HPDE6-E6E7 (cell line): ENCODE measurements around the gene PLEKHN1.
A peak's percentile ranks its signal among the peaks of the same experiment; 100 is the strongest.

Experiments used
- DNase-seq: peaks from one replicate; pipeline ENCODE4 v3.0.0; 2011; ENCODE audit warnings: missing footprints; ENCODE audit errors: extremely low spot score

Gene PLEKHN1

DNA sequence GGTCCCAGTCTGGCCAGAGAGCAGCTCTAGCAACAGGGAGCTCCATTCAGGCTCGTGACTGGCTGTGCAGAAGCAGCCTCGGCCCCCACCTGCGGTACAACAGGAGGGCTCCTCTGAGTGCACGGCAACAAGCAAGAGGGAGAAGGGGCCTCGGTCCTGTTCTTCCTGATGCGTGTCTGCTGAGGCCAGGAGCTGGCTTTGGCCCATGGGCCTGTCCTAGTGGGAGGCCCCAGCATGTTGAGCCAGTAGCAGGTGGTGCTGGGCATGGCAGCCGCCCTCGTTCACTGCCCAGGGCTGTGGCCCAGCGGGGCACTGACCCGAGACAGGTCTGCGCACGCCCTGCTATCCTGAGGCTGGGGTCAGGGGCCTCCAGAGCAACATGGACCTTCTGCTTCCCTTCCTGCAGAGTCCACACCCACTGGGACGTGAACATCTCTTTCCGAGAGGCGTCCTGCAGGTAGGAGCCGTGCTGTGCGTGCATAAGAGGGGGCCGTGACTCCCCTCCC lies 35.6 kb upstream of the PLEKHN1 start:
- no peak for DNase-seq

DNA sequence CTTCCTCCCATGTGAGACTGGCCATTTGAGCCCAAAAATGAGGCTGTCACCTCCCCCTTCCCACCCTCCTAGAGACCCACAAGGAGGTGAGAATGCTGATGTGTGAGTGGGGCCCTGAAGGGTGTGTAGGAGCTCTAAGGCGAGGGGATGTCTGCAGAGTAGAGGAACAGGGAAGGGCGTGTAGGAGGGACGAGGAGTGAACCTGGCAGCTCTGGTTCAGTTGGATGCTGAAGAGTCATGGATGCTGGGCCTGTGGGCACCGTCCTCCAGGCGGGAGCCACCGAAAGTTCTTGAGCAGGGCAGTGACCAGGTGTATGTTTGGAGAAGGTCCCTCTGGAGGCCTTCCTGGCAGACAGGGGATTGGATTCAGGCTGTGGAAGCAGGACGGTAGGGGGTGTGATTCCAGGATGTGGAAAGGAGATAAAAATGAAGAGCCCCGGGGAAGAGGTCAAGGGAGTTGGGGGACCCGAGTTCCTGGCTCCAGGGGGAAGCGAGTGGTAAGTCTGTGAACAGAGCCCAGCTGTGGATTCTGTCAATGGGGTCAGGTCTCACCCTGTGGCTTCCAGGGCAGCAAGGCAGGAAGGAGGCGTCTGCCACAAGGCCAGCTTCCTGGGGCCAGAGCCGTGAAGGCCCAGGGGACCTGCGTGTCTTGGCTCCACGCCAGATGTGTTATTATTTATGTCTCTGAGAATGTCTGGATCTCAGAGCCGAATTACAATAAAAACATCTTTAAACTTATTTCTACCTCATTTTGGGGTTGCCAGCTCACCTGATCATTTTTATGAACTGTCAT lies 34.7 kb upstream of the PLEKHN1 start:
- no peak for DNase-seq

DNA sequence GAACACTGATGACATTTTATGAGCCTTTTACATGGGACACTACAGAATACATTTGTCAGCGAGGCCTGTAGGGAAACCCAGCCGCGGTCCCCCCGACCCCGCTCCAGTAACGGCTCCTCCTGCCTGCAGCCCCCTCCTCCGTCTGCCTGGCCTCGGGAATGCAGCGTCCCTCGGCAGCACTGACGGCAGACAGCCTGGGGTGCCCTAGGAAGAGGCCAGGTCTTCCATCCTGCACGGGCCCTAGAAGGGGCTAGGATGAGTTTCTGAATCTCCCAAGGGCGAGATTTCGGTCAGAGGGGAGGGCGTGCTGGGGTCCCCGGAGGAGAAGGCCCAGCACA lies 34.1 kb upstream of the PLEKHN1 start:
- DNase-seq: no peak

DNA sequence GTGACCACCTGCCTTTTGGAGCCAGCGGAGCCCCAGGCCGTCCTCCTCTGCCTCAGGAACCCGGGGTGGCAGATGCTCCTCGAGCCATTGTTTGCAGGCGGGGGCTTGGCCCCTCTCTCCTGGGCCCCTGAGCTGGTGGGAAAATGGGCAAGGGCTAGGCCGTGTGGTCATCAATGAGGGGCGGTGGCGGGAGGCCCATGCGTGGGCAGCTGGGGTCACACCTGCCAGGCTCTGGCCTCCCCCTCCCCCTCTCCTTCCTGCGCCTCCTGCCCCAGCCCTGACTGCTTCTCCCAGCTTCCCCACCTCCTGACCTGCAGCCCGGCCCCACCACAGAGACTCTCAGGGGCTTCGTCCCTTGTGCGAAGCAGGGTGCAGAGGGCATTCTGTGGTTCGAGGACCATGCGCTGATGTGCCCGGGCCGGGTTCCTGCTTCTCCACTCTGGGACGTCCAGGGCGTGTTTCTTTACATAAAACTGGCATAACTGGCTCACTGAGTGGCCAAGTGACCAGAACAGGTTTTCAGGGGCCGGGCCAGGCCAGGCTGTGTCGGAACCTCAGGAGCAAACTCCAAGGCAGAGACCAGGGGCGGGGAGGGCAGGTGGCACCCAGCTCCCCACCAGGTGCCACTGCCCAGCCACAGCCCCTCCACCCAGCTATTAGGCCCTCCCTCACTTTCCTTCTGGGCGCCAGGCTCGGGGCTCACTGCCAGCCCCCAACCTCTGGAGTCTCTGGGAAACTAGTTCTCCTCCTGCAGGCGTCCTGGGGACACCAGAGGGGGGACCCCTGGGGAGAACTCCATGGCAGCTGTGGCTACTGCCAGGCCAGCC lies 33.3 kb upstream of the PLEKHN1 start:
- DNase-seq: no peak

DNA sequence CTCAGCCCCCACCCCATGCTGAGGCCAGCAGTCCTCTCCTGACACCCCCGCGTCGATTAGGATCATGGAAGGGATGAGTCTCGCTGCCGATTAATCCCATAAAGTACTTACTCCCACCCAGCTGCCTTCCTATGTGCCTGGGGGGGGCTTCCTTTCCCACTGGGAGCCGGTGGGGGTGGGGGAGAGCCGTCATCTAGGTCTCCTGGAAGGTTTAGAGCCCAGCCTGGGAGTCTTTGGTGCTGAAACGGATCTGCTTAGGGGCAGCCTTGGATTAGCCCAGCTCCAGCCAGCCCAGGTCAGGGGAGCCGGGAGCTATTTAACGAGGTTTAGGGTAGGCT lies 32.7 kb upstream of the PLEKHN1 start:
- DNase-seq: no peak

DNA sequence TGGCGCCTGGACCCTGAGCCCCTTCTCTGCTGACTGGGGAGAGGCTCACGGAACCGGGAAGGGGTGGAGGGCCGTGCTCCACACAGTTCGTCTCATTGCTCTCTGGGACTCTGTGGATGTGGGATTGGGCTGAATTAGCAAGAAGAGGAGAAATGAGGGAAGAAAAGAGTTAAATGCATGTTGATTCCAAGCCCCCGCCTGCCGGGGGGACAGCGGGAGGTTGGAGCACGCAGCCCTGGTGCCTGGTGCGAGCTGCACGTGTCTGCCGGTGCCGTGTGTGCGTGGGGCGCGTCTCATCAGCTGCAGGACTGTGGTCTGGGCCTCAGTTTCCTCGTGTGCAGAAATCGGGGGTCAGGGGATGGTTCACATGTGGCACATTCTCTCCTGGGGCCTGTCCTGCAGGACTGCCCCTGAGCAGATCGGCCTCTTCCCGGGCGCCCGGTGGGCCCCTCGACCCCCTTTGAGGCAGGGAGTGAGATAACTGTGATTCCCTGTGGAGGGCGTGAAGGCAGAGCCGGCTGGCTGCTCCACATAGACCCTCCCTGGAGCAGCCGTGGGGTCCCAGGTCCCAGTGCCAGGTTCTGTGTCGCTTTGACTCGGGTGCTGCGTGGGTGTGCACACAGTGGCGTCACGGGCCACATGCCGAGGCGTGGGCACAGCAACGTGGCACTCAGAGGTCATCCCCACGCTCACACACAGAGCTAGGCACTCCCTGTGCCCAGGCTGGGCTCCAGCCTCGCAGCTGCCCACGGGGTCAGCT lies 31.1 kb upstream of the PLEKHN1 start:
- no peak for DNase-seq

DNA sequence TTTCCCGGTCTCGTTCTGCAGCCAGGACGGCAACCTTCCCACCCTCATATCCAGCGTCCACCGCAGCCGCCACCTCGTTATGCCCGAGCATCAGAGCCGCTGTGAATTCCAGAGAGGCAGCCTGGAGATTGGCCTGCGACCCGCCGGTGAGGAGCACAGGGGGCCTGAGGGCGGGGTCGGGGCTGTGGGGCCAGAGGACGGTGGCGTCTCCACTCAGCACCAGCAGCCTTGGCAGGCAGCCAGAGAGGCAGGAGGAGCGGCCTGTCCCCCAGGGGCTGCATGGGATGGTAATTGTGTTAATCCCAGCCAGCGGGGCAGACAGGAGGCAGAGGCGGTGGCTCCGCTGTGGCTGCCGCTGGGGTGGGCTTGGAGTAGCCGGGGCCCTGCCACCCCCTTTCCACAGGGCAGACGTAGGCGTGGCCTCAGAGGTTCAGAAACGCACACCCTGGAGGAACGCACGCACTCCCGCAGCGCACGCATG lies 30.5 kb upstream of the PLEKHN1 start:
- DNase-seq: no peak

DNA sequence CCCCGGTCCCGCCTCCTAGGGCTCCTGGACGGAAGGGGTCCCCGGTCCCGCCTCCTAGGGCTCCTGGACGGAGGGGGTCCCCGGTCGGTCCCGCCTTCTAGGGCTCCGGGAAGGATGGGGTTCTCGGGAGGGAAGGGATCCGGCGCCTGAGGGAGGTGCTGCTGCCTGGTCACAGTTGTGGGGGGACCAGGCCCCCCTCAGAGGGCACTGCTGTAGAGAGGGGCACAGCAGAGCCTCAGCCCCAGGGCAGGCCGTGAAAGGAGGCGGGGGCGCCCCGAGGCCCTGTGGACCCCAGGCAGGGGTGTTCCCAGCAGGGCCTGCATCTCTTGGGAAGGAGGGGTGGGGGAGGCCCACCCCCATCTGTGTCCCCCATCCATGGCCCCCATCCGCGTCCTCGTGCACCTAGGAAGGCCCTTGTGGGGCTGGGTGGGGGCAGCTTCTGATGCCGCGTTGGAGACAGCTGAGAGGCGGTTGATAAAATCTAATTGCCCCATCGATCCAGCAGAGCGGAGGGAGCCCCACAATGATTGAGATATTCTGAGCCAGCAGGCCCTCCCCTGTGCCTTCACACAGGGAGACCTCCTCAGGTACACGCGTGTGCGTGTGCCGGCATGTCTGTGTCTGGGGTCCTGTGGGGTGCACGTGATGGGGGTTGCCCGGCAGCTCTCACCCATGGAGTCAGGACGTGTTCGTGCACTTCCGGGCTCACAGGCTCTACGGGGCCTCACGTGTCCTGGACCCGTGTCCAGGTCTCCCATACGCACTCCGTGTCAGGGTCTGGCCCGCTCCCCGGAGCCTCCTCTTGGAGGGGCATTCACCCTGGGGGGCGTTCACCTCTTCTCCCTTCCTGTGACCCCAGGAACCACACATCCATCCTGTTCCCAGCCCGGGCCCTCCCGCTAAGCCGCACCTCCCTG lies 29.7 kb upstream of the PLEKHN1 start:
- DNase-seq: no peak

DNA sequence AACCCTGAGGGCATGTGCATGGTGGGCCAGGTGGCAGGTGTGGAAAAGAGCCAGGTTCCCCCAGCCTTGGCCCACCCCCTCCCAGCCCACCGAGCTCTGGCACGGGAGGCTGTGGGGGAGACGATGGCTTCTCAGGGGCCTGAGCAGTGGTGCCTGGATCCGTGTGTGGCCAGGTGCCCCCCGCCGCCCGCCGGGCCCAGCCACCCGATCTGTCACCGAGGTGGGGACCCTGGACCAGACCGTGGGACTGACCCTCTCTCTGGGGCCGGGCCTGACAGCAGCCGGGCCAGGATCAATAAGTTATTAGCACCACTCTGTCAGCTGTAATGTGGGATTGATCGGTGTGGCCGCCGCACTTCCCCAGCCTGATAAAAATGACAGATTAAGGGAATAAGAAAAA lies 28.8 kb upstream of the PLEKHN1 start:
- DNase-seq: no peak

DNA sequence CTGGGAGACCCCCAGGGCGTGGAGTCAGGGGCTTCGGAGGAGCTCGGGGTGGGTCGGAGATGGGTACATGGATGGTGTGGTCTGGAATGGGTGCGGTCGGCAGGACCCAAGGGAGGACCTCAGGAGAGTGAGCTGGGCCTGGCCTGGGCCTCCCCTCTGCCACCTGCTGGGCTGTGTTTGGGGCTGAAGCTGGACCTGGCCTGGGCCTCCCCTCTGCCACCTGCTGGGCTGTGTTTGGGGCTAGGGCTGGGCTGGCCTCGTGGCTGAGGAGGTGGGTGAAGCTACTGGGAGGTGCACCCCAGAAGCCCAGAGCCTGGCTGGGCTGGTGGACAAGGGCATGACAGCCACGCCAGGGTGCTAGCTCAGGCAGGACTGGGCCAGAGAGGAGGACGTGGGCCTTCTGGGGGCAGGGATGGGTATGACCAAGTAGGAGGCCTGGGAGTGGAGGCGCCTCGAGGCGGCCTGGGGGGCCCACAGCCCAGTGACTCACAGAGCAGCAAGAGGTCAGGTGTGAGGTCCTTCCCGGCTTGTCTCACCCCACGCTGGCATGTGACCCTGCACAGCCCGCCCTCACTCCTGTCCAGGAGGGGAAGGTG lies 28.1 kb upstream of the PLEKHN1 start:
- DNase-seq: no peak

DNA sequence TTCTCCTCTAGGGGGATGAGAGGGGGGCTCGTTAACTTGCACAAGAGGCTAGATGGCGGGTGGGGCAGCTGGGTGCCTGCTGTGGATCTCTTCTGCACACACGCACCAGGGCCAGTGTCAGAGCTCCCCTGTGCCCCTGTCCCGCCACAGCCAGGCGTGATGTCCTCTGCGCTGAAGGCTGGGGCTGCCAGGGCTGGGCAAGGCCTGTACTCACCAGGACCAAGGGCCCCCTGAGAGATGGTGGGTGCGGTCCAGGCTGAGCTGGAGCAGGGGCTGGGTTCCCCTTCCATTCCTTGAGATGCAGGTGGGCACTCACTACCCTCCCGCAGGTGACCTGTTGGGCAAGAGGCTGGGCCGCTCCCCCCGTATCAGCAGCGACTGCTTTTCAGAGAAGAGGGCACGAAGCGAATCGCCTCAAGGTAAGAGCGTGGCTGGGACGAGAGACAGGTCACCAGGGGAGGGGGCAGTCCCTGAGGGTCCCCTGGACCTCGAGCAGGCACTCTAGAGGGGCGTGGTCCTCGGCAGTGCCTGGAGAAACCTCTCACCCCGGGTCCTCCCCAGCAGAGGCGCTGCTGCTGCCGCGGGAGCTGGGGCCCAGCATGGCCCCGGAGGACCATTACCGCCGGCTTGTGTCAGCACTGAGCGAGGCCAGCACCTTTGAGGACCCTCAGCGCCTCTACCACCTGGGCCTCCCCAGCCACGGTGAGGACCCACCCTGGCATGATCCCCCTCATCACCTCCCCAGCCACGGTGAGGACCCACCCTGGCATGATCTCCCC lies 27.4 kb upstream of the PLEKHN1 start:
- DNase-seq: no peak

DNA sequence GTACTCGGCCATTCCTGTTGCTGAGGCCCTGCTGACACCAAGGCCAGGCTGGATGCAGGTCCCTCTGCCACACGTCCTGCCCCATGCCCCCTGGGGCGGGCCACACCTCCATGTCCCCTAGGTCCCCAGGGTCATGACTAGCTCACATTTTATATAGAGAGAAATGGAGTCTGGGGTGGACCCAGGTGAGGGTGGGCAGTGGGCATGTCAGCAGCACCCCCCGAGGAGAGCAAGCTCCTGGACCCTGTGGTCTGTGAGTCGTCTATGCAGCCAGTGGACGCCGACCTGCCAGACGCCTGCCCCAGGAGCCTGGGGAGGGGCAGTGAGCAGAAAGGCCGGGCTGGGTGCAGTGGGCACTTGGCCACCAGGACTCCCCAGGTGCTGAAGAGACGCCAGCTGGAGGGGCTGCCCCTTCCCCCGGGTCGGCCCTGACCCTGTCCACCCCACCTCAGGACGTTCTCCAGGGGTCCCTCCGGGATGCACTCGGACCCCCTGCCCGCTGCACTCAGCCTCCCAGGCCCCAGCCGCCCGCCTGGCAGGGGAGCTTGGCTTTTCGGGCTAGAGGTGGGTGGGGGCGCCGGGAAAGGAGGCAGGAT lies 26.7 kb upstream of the PLEKHN1 start:
- no peak for DNase-seq

DNA sequence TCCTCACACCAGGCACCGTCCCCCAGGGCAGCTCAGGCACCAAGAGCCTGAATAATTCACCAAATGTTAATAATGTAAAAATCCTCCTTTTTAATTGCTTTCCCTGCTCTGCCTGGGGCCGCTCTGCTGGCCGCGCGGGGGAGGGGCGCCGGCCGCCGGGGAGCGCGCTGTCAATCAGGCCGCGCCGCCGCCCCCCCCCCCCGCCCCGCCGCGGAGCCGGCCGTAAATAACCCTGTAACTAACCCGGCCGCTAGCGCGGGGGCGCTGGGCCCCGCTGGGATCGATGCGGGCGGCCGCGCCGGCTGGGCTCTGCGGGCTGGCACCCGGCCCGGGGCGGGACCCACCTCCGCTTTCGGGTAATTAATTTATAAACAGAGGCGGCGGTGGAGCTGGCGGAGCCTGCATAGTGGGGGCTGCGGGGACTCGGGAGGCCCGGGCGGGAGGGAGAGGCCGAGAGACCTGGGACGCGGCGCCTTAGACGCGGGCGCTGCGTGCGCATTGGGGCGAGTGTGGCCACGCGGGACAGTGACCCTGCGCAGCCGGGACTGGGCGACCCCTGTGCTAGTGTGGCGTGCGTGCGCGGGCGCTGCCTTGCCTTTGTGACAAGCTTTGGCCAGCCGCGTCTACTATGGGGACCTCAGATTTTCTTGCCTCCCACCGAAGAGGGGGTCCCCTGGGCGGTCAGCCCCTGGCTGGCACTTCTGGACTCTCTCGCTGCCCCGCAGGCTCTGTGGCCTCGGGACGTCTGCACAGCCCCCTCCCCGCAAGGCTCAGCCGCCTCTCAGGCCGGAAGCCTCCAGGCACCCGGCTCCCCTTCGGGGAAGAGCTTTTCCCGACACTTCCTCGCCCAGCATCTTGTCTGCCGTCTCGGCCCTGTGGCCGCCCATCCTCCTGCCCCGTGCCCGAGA lies 25.9 kb upstream of the PLEKHN1 start:
- peak; percentile 44 for DNase-seq

DNA sequence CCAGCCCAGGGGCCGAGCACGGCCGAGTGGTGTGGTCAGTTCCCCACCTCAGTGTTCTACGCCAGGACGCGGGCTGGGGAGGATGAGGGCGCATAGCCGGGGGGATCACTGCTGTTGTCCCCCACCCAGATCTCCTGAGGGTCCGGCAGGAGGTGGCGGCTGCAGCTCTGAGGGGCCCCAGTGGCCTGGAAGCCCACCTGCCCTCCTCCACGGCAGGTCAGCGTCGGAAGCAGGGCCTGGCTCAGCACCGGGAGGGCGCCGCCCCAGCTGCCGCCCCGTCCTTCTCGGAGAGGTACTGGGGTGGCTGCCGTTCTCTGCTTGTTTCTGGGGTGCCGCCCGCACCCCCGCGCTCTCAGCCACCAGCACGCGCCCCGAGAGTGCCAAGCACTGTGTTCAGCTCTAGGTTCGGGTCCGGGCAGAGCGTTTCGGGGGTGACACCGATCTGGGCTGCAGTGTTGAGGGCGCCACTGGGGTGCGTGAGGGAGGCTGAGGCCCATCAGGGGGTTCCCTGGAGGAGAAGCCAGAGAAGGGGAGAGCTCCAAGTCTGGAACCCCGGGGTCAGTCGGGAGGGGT lies 25.2 kb upstream of the PLEKHN1 start:
- no peak for DNase-seq

DNA sequence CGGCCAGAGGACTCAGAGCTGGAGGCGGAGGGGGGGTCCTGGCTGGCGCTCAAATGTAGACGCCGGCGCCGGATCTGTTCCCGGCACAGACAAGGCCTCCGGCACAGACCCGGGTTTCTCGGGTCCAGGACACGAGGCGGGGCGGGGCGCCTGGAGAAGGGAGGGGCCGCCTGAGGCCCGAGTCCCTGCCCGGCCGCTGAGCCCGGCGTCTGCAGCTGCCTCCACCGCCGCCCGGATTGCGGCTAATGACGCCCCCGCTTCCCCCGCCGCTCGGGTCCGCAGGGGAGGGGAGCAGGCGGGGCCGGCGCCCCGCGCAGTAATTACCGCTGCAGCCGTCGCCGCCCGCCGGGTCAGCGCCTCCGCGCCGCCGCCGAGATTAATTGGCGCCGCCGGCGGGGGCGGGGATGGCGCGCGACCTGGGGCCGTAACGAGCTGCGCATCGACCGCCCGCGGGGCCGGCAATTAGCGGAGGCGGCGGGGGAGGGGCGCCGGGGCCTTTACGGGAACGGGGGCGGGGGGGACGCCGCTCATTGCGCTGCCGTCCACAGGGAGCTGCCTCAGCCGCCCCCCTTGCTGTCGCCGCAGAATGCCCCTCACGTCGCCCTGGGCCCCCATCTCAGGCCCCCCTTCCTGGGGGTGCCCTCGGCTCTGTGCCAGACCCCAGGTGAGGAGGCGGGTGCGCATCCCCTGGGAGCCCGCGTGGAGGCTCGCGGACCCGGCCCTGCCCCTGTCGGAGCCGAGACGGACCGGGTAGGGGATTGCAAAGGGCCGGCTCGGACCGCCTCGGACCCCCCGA lies 24.5 kb upstream of the PLEKHN1 start:
- peak; percentile 59 for DNase-seq

DNA sequence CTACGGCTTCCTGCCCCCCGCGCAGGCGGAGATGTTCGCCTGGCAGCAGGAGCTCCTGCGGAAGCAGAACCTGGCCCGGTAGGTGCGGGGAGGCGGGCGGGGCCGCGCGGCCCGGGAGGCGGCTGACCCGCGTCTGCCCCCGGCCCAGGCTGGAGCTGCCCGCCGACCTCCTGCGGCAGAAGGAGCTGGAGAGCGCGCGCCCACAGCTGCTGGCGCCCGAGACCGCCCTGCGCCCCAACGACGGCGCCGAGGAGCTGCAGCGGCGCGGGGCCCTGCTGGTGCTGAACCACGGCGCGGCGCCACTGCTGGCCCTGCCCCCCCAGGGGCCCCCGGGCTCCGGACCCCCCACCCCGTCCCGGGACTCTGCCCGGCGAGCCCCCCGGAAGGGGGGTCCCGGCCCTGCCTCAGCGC lies 23.9 kb upstream of the PLEKHN1 start:
- no peak for DNase-seq

DNA sequence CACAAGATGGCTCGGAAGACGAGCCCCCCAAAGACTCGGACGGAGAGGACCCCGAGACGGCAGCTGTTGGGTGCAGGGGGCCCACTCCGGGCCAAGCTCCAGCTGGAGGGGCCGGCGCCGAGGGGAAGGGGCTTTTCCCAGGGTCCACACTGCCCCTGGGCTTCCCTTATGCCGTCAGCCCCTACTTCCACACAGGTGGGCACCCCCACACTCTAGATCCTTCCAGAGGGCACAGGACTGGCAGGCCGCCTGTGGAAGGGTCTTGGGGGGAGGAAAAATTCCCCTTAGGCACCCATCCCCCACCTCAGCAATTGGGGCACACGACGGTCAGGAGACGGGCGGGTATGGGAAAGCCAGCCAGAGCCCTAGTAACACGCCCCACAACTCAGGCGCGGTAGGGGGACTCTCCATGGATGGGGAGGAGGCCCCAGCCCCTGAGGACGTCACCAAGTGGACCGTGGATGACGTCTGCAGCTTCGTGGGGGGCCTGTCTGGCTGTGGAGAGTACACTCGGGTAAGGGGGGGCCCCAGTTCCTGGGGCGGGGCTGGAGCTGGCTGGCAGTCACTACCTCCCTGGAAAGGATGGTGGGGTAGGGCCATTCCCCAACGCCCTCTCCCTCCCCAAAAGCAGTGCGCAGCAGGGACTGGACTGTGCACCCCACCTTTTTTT lies 23.3 kb upstream of the PLEKHN1 start:
- no peak for DNase-seq
